SU-DHL-6 (cell line): Measurements from ENCODE around the gene CCDC187.

Source experiments
- H2AFZ ChIP-seq: fragments of 200-600 bp; sonication (generic); 2 replicates; pipeline ENCODE4 v1.6.1; 2014; ENCODE audit warnings: low read depth, mild to moderate bottlenecking, moderate library complexity, mixed read lengths, antibody characterized with exemption, low read length; ENCODE audit not compliant: severe bottlenecking
- H3F3A ChIP-seq: fragments of 200-600 bp; shearing (Covaris generic); 2 replicates; pipeline ENCODE4 v1.6.0; 2016; ENCODE audit warnings: antibody characterized with exemption, mild to moderate bottlenecking; ENCODE audit not compliant: insufficient read depth
- H3K27ac ChIP-seq: fragments of 200-600 bp; sonication (generic); 2 replicates; pipeline ENCODE4 v1.5.1; 2016; ENCODE audit warnings: low read depth, mild to moderate bottlenecking, low read length, moderate library complexity, mixed read lengths
- H3K27me3 ChIP-seq: fragments of 200-600 bp; sonication (generic), shearing (Covaris generic); 2 replicates; pipeline ENCODE4 v1.6.0; 2014; ENCODE audit warnings: mild to moderate bottlenecking, low read length
- H3K36me3 ChIP-seq: fragments of 200-600 bp; sonication (generic); 2 replicates; pipeline ENCODE4 v1.6.1; 2014; ENCODE audit warnings: mild to moderate bottlenecking, low read length, mixed read lengths
- H3K4me2 ChIP-seq: fragments of 300-600, 200-600 bp; shearing (Covaris generic), sonication (generic); 2 replicates; pipeline ENCODE4 v1.6.0; 2014; ENCODE audit warnings: low read length, low read depth, mild to moderate bottlenecking; ENCODE audit not compliant: poor library complexity, severe bottlenecking
- H3K4me3 ChIP-seq: fragments of 200-600 bp; sonication (generic); 2 replicates; pipeline ENCODE4 v1.5.1; 2014; ENCODE audit warnings: antibody characterized with exemption, low read length, mild to moderate bottlenecking, mixed read lengths; ENCODE audit not compliant: insufficient read depth, poor library complexity, severe bottlenecking
- H3K79me2 ChIP-seq: fragments of 200-600 bp; sonication (generic); 2 replicates; pipeline ENCODE4 v1.6.1; 2014; ENCODE audit warnings: mild to moderate bottlenecking, low read length, moderate library complexity; ENCODE audit not compliant: insufficient read depth
- H3K9ac ChIP-seq: fragments of 200-600 bp; sonication (generic); 2 replicates; pipeline ENCODE4 v1.7.0; 2014; ENCODE audit warnings: mild to moderate bottlenecking, low read length
- H3K9me2 ChIP-seq: fragments of 200-600 bp; sonication (generic); replicated peaks from 2 replicates; pipeline ENCODE4 v1.6.1; 2014; ENCODE audit warnings: low read length; ENCODE audit not compliant: insufficient read depth
- H3K9me3 ChIP-seq: fragments of 200-600 bp; sonication (generic); 2 replicates; pipeline ENCODE4 v1.6.1; 2014; ENCODE audit warnings: low read length, mixed read lengths; ENCODE audit not compliant: insufficient read depth
- H4K20me1 ChIP-seq: fragments of 200-600 bp; sonication (generic); 2 replicates; pipeline ENCODE4 v1.6.1; 2014; ENCODE audit warnings: low read depth, mild to moderate bottlenecking, antibody characterized with exemption, low read length, moderate library complexity, mixed read lengths
- EZH2phosphoT487 ChIP-seq: fragments of 200-600 bp; sonication (generic), shearing (Covaris generic); conservative IDR thresholded peaks from 2 replicates; pipeline ENCODE4 v1.6.1; 2018; ENCODE audit warnings: mild to moderate bottlenecking, antibody characterized with exemption, low read length, moderate library complexity, mixed read lengths
- TF ChIP-seq, protein P1 (sequence below): fragments of 200-600 bp; sonication (generic); IDR thresholded peaks from one replicate; pipeline ENCODE4 v1.5.1; 2017; ENCODE audit warnings: antibody characterized with exemption, mild to moderate bottlenecking, low read length, moderate library complexity; ENCODE audit not compliant: insufficient read depth, poor library complexity, severe bottlenecking

CCDC187 gene

GRCh38 chr9:136292026-136292538 is 11.8 kb downstream of the CCDC187 start:
- H3K79me2 ChIP-seq = no peaks in the 10 kb centered on the region
- no peaks in the 10 kb centered on the region for H3K36me3 ChIP-seq
- no peaks in the 10 kb centered on the region for H3F3A ChIP-seq
- no peak overlapping the region for H2AFZ ChIP-seq
- H3K9me3 ChIP-seq = no peaks in the 10 kb centered on the region; the same call in 1 of the 2 replicates
- no peaks in the 10 kb centered on the region for H3K9me2 ChIP-seq
- H3K27ac ChIP-seq = no peak overlapping the region
- H3K4me2 ChIP-seq = no peak overlapping the region
- H3K27me3 ChIP-seq = no peaks in the 10 kb centered on the region
- H4K20me1 ChIP-seq = no peaks in the 10 kb centered on the region
- no peak overlapping the region for H3K9ac ChIP-seq
- TF ChIP-seq EZH2phosphoT487 = no peak
- TF ChIP-seq, protein P1, sequence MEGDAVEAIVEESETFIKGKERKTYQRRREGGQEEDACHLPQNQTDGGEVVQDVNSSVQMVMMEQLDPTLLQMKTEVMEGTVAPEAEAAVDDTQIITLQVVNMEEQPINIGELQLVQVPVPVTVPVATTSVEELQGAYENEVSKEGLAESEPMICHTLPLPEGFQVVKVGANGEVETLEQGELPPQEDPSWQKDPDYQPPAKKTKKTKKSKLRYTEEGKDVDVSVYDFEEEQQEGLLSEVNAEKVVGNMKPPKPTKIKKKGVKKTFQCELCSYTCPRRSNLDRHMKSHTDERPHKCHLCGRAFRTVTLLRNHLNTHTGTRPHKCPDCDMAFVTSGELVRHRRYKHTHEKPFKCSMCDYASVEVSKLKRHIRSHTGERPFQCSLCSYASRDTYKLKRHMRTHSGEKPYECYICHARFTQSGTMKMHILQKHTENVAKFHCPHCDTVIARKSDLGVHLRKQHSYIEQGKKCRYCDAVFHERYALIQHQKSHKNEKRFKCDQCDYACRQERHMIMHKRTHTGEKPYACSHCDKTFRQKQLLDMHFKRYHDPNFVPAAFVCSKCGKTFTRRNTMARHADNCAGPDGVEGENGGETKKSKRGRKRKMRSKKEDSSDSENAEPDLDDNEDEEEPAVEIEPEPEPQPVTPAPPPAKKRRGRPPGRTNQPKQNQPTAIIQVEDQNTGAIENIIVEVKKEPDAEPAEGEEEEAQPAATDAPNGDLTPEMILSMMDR = no peak
- no peak overlapping the region for H3K4me3 ChIP-seq

DNA sequence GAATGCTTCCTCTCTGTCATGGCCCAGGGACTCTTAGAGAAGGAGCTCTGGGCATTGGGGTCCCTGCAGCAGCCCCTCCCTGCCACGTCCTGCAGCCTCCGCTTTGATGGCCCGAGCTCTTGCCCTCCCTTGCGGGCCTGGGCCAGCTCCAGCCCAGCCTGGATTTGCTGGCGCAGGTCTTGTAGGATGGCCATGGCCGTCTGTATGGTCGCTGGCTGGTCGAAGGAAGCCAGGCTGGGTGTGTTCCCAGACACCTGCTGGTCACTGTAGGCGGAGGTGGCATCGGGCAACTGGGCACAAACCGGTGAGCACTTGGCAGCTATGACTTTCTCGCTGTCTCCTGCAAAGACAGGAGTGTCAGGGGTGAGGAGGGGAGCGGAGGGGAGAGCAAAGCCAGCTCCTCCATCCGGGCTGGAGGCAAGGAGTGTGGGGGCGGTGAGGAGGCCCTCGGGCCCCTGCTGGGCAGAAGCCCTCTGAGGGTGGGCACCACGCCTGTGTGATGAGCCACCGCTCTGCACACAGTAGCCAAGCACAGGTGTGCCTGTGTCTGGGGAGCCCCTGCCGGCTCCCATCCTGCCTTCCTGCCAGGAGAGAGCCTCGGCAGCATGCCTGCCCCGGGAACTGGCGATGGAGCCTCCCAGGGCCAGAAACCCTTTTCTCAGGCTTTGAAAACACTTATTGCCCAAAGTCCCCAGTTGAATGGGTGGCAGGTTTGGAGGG is 12.4 kb downstream of the CCDC187 start:
- no peak overlapping the region for H3K4me2 ChIP-seq
- H3K79me2 ChIP-seq = no peaks in the 10 kb centered on the region
- no peak overlapping the region for H3K9ac ChIP-seq
- TF ChIP-seq, protein P1 = no peak
- TF ChIP-seq EZH2phosphoT487 = no peak
- H2AFZ ChIP-seq = no peak overlapping the region
- H3K9me2 ChIP-seq = no peaks in the 10 kb centered on the region
- H3K9me3 ChIP-seq = no peaks in the 10 kb centered on the region; the same call in 1 of the 2 replicates
- no peak overlapping the region for H3K4me3 ChIP-seq
- H3K27ac ChIP-seq = no peak overlapping the region
- no peaks in the 10 kb centered on the region for H3K36me3 ChIP-seq
- no peaks in the 10 kb centered on the region for H3F3A ChIP-seq
- H4K20me1 ChIP-seq = no peaks in the 10 kb centered on the region
- no peaks in the 10 kb centered on the region for H3K27me3 ChIP-seq

- Histone ChIP-seq H3K79me2 (no peaks in the 10 kb centered on the region), H3F3A (no peaks in the 10 kb centered on the region), H3K27ac (no peak overlapping the region), H3K36me3 (no peaks in the 10 kb centered on the region), H3K27me3 (no peaks in the 10 kb centered on the region), H3K4me3 (no peak overlapping the region), H2AFZ (no peak overlapping the region), H3K4me2 (no peak overlapping the region), H3K9me2 (no peaks in the 10 kb centered on the region), H4K20me1 (no peaks in the 10 kb centered on the region), H3K9me3 (no peaks in the 10 kb centered on the region; the same call in 1 of the 2 replicates), H3K9ac (no peak overlapping the region)
- TF ChIP-seq, protein P1 = no peak
- no peak for TF ChIP-seq EZH2phosphoT487
Observed at GRCh38 chr9:136290508-136291000, 13.3 kb downstream of the CCDC187 start.
